NCI-H345 treated with DMSO at 0.1 percent for 48 hours (cell line): Measurements from ENCODE around the gene THAP9.
A peak's percentile ranks its signal among the peaks of the same experiment; 100 is the strongest.
"Not testable (repeated sequence)": the region's sequence is repeated elsewhere in the genome, so short reads cannot be mapped to it uniquely, and the experiment has no call there.

Source experiments
- DNase-seq: peaks from one replicate; lab custom pipeline; 2025; ENCODE audit not compliant: unreplicated experiment; lab: John Stamatoyannopoulos, UW

Gene THAP9

DNA sequence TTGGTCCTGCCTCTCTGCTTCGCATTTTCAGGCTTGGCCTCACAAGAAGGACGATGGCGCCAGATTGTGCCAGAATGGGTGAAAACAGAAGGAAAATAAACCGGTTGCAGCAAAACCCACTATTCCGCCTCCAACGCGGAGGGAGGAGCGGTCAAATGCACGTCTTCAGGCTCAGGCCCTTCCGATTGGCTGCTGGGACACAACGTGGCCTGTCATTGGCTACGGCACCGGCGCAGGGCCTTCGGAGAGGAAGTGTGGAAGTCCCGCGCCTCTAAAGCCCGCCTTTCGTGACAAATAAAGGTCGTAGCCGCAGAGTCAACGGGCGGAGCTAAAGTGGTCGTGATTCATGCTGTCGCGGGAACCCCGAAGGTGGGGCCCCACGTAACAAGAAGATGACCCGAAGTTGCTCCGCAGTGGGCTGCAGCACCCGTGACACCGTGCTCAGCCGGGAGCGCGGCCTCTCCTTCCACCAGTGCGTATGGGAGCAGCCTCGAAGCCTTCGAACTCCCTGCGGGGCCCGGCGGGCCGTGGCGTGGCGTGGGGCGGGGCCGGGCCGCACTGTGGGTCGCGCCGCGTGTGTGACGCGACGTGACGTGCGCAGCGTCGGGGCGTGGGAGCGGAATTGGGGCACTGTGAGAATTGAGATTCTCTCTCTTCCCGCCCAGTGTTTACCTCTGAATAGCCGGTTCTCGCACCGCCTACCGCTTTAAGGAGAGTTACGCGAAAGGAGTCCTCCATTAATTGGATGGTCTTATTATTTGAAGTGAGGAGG is at the start of gene THAP9:
THAP9 (plus strand) TSS at position 325 of the 772 bp plus-strand sequence; CDS start at position 393, 68 bp downstream.
- peak; percentile 86 for DNase-seq

- DNase-seq = no peak
Measured at GRCh38 chr4:82851318-82851717, 49.2 kb upstream of the THAP9 start.

GRCh38 chr4:82851885-82852750 is 48.4 kb upstream of the THAP9 start:
- DNase-seq = no peak

- no peak for DNase-seq
Measured at GRCh38 chr4:82852751-82853285, 47.7 kb upstream of the THAP9 start.

DNA sequence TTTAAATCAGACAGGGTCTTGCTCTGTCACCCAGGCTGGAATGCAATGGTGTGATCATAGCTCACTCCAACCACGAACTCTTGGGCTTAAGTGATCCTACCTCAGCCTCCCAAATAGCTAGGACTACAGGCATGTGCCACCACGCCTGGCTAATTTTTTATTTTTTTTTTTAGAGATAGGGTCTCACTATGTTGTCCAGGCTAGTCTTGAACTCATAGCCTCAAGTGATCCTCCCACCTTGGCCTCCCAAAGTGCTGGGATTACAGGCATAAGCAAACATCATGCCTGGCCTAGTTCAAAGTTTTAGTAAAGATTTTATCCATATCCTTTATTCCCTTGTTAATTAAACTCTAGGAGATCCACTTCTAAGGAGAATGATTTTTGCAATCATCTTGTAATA is 40.0 kb upstream of the THAP9 start:
- not testable (repeated sequence) for DNase-seq

DNA sequence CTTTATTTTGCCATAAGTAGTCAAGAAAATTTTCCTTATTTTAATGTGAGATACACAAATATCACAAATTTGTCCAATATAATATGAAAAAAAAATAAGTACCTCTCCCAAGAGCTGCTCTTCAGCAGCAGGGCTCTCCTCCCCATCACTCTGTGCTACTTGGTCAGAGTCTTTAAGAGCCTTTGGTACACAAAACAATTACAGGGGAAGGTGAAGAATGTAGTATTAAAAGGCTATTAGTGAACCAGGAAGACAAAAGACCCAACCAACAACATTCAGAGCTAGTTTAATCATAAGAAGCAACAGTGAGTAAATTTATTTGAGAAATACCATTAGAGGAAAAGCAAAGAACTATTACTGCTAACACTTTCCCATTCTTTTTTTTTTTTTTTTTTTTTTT is 39.0 kb upstream of the THAP9 start:
- DNase-seq = no peak

GRCh38 chr4:82864336-82864979 is 36.1 kb upstream of the THAP9 start:
- no peak for DNase-seq

GRCh38 chr4:82865592-82865991 is 34.9 kb upstream of the THAP9 start:
- DNase-seq = no peak

DNA sequence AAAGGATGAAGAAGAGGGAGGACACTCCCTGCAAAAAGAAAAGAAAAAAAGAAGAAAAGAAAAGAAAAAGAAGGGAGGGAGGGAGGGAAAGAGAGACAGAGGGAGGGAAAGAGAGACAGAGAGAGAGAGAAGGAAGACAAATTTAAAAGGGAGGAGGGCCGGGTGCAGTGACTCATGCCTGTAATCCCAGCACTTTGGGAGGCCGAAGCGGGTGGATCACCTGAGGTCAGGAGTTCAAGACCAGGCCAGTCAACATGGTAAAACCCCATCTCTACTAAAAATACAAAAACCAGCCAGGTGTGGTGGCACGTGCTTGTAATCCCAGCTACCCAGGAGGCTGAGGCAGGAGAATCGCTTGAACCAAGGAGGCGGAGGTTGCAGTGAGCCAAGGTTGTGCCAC is 34.5 kb upstream of the THAP9 start:
- not testable (repeated sequence) for DNase-seq

- DNase-seq = no peak
Measured at GRCh38 chr4:82866706-82867385, 33.7 kb upstream of the THAP9 start.

GRCh38 chr4:82868572-82868971 is 32.0 kb upstream of the THAP9 start:
- DNase-seq = no peak

GRCh38 chr4:82885410-82885809 is 15.1 kb upstream of the THAP9 start:
- no peak for DNase-seq

GRCh38 chr4:82886147-82886942 is 14.2 kb upstream of the THAP9 start:
- no peak for DNase-seq

GRCh38 chr4:82889287-82889686 is 11.2 kb upstream of the THAP9 start:
- no peak for DNase-seq

GRCh38 chr4:82890528-82890900 is 10.0 kb upstream of the THAP9 start:
- DNase-seq = no peak

- peak; percentile 74 for DNase-seq
Measured at GRCh38 chr4:82890901-82891706, 9.4 kb upstream of the THAP9 start, which contains the start of gene SEC31A. SEC31A (minus strand) TSS chr4:82891153; CDS start chr4:82881936, 9,217 bp downstream.

DNA sequence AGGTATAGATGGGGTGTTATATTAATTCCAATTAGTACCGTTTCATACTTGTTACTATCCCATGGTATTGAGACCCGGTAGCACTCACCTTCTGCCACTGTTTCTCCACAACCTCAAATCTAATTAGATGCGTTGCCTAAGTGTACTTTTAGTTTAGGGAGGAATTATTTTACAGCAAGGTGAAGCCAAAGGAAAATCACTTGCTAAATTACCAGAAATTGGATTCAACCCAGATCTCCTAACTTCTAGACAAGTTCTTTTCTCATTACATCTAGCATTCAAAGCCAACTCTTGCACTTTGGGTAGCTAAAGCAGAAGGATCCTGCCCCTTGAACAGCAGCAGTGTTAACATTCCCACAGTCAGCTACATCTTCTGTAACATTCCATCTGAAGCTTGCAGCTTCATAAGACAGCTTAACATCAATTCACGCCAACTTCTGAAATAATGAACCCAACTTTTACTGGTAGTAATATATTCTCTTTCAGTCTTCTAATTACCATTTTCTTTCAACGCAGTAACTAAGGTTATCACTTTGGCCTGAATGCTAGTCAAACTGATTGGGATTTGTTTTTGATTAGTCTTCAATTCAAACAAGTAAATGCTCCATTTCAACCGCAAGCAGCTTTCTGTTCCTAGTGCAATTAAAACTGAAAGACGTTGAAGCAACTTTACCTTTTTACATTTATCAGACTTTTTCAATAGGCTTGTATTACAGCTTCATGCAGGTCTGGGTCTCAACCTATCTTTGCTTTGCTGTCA is 8.6 kb upstream of the THAP9 start:
- no peak for DNase-seq

DNA sequence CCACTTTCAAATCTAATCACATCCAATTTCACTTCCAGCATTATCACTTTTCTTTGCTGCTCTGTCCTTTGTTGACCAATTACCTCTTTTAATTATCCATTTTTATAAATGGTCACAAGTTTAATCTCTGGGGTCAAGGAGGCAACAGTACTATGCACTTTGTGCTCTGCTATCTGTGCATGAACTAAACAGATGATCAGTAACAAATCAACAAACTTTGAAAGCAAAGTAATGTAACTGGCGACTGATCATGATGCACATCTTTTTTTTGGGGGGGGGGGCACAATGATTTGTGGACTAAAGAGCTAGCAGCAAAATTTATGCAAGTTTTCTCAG is 8.1 kb upstream of the THAP9 start:
- DNase-seq = no peak

- no peak for DNase-seq
Measured at GRCh38 chr4:82893942-82894341, 6.6 kb upstream of the THAP9 start.
